Astrocyte of the spinal cord (primary cell): ENCODE data around the gene POC1A.

ENCODE experiments used
- DNase-seq: peaks from one replicate; pipeline ENCODE4 v3.0.0; 2011; ENCODE audit warnings: low read depth, low spot score
- H3K4me3 ChIP-seq: 2 replicates; pipeline ENCODE4 v1.5.1; 2011; ENCODE audit warnings: low read depth, mild to moderate bottlenecking, low read length, moderate library complexity
- CTCF ChIP-seq: IDR thresholded peaks from 2 replicates; pipeline ENCODE4 v1.5.1; 2012; ENCODE audit warnings: low read depth, mild to moderate bottlenecking, low read length, inconsistent platforms
- in situ Hi-C: cut with HindIII; loops from 2 replicates; pipeline ENCODE4 v1.10.0; 2017; ENCODE audit warnings: low sequenced_read_pairs

POC1A gene

GRCh38 chr3:52154135-52155094 is at the start of gene POC1A:
POC1A (minus strand) TSS chr3:52154423; CDS start chr3:52154372, 51 bp downstream.
- DNase-seq: peak; percentile 98
- peak; percentile 2 for TF ChIP-seq CTCF
- in situ Hi-C loops: no loop called here
- H3K4me3 ChIP-seq: peak within 1 kb of the TSS; percentile 77

- no peak overlapping the region for H3K4me3 ChIP-seq
- TF ChIP-seq CTCF: no peak
- no peak for DNase-seq
- in situ Hi-C loops: no loop called here
Observed at GRCh38 chr3:52203701-52204100, 49.5 kb upstream of the POC1A start.

DNA sequence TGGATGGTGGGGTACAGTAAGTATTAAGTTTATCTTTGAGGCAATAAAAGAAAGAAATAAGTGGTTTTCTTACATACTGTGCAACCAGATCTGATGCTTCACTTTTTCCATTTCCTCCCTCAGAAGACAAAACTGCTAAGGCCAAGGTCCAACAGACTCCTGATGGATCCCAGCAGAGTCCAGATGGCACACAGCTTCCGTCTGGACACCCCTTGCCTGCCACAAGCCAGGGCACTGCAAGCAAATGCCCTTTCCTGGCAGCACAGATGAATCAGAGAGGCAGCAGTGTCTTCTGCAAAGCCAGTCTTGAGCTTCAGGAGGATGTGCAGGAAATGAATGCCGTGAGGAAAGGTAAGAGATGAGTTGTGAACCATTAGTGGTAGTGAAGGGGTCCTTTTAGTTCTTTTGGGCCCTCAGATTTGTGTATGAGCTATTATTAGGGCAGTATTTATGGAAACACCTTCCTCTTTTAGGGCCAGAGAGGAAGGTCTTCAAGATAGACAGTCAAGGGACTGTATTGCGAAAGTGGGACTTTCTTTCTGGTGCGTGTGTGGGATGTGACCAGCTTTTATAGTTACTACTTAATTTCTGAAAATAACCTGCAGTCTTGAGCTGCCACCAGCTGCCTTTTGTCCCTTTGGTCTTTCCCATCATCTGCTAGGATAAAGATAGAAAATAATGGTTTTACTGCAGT is 48.3 kb upstream of the POC1A start:
- no peak for DNase-seq
- in situ Hi-C loops: no loop called here
- no peak for TF ChIP-seq CTCF
- no peak overlapping the region for H3K4me3 ChIP-seq

DNA sequence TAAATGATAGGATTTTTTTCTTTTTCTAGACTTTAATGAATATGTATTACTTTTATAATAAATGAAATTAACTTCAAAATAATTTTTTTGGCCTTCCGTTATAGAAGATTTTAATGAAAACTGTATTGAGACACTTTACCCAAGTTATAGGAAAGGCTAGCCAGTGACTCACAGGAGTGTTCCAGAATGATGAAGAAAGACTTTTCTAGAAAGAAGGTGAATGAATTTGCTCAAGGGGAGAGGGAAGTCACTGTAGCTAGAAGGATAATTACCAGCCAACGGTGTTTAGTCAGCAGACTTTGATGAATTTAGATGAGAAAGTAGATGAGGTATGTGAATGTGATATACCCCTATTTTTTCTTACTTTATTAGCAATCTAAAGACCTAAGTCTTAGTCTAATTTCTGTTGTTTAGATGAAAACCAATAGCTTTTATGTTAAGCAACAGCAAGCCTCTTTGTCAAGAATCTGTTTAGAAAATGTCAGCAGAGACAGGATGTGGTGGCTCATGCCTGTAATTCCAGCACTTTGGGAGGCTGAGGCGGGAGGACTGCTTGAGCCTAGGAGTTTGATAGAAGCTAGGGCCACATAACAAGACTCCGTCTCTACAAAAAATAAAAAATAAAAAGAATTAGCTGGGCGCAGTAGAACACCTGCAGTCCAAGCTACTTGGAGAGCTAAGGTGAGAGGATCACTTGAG is 46.9 kb upstream of the POC1A start:
- in situ Hi-C loops: no loop called here
- no peak overlapping the region for H3K4me3 ChIP-seq
- no peak for DNase-seq
- TF ChIP-seq CTCF: no peak

- no peak for TF ChIP-seq CTCF
- no peak for DNase-seq
- H3K4me3 ChIP-seq: peak overlapping the region; percentile 90
- in situ Hi-C loops: no loop called here
Observed at GRCh38 chr3:52198643-52199608, 44.7 kb upstream of the POC1A start.
